Neural cell (in vitro differentiated cells): Measurements from ENCODE around the gene ZNF555. TPM values are rescaled to one million over a fixed set of nuclear protein-coding genes. Genes with fewer than 3 reads are reported as not detected.

Source experiments
- H2AFZ ChIP-seq: fragments of 200-600, 300-800 bp; sonication (generic), shearing (Covaris generic); 2 replicates; pipeline ENCODE4 v1.6.0; 2014; ENCODE audit warnings: low read depth, mild to moderate bottlenecking, antibody characterized with exemption, low read length, moderate library complexity
- H3F3A ChIP-seq: fragments of 200-600 bp; shearing (Covaris generic); 2 replicates; pipeline ENCODE4 v1.6.1; 2016; ENCODE audit warnings: mild to moderate bottlenecking, moderate library complexity, mixed read lengths, antibody characterized with exemption, low read length; ENCODE audit not compliant: insufficient read depth, poor library complexity, severe bottlenecking
- H3K27ac ChIP-seq: fragments of 200-600, 300-800 bp; sonication (generic), shearing (Covaris generic); 2 replicates; pipeline ENCODE4 v1.5.1; 2014; ENCODE audit warnings: mild to moderate bottlenecking, low read length, moderate library complexity
- H3K27me3 ChIP-seq: fragments of 300-800, 200-600 bp; sonication (generic), shearing (Covaris generic); 2 replicates; pipeline ENCODE4 v1.6.0; 2014; ENCODE audit warnings: mild to moderate bottlenecking, low read depth, low read length, moderate library complexity; ENCODE audit not compliant: insufficient read depth
- H3K36me3 ChIP-seq: fragments of 300-800, 200-600 bp; sonication (generic), shearing (Covaris generic); 2 replicates; pipeline ENCODE4 v1.5.1; 2014; ENCODE audit warnings: mild to moderate bottlenecking, antibody characterized with exemption, low read length, moderate library complexity; ENCODE audit not compliant: insufficient read depth
- H3K4me2 ChIP-seq: fragments of 300-800, 200-600 bp; sonication (generic), shearing (Covaris generic); 2 replicates; pipeline ENCODE4 v1.6.0; 2014; ENCODE audit warnings: mild to moderate bottlenecking, low read length
- H3K4me3 ChIP-seq: fragments of 300-800, 200-600 bp; sonication (generic), shearing (Covaris generic); 2 replicates; pipeline ENCODE4 v1.5.1; 2014; ENCODE audit warnings: mild to moderate bottlenecking, low read length, moderate library complexity
- H3K79me2 ChIP-seq: fragments of 200-600 bp; shearing (Covaris generic); replicated peaks from 2 replicates; pipeline ENCODE4 v1.6.0; 2014; ENCODE audit warnings: mild to moderate bottlenecking, low read length, moderate library complexity; ENCODE audit not compliant: insufficient read depth
- H3K9ac ChIP-seq: fragments of 300-800, 200-600 bp; sonication (generic), shearing (Covaris generic); 2 replicates; pipeline ENCODE4 v1.6.1; 2016; ENCODE audit warnings: mild to moderate bottlenecking, low read length, mixed read lengths
- H3K9me2 ChIP-seq: fragments of 200-600 bp; shearing (Covaris generic); 2 replicates; pipeline ENCODE4 v1.6.1; 2016; ENCODE audit warnings: mild to moderate bottlenecking, low read length, mixed read lengths; ENCODE audit not compliant: insufficient read depth
- H3K9me3 ChIP-seq: fragments of 200-600, 300-800 bp; sonication (generic), shearing (Covaris generic); 2 replicates; pipeline ENCODE4 v1.6.1; 2016; ENCODE audit warnings: mild to moderate bottlenecking, mixed run types, low read length, moderate library complexity, mixed read lengths
- H4K20me1 ChIP-seq: fragments of 200-600 bp; shearing (Covaris generic); 2 replicates; pipeline ENCODE4 v1.6.1; 2016; ENCODE audit warnings: mild to moderate bottlenecking, mixed run types; ENCODE audit not compliant: insufficient read depth
- EP300 ChIP-seq: fragments of 450-650 bp; conservative IDR thresholded peaks from 2 replicates; pipeline ENCODE4 v1.6.1; 2014; ENCODE audit warnings: antibody characterized with exemption, mild to moderate bottlenecking, moderate library complexity; ENCODE audit not compliant: poor library complexity, severe bottlenecking
- EZH2 ChIP-seq: fragments of 200-600, 300-800 bp; shearing (Covaris generic), sonication (generic); IDR thresholded peaks from 2 replicates; pipeline ENCODE4 v1.6.1; 2014; ENCODE audit warnings: antibody characterized with exemption, low read length, borderline replicate concordance, mild to moderate bottlenecking; ENCODE audit not compliant: insufficient read depth, poor library complexity, severe bottlenecking
- MXI1 ChIP-seq: fragments of 450-650 bp; conservative IDR thresholded peaks from 2 replicates; pipeline ENCODE4 v1.6.1; 2014; ENCODE audit warnings: antibody characterized with exemption, mild to moderate bottlenecking; ENCODE audit not compliant: poor library complexity, severe bottlenecking
- POLR2AphosphoS5 ChIP-seq: IDR thresholded peaks from 2 replicates; pipeline ENCODE4 v1.6.1; 2012
- RAD21 ChIP-seq: fragments of 450-650 bp; conservative IDR thresholded peaks from 2 replicates; pipeline ENCODE4 v1.6.1; 2014; ENCODE audit warnings: antibody characterized with exemption, mild to moderate bottlenecking, moderate library complexity
- SMC3 ChIP-seq: fragments of 450-650 bp; conservative IDR thresholded peaks from 2 replicates; pipeline ENCODE4 v1.6.1; 2014; ENCODE audit warnings: antibody characterized with exemption, mild to moderate bottlenecking, moderate library complexity; ENCODE audit not compliant: poor library complexity
- TAF1 ChIP-seq: IDR thresholded peaks from 2 replicates; pipeline ENCODE4 v1.6.1; 2012; ENCODE audit warnings: low read depth
- polyA plus RNA-seq: library from polyadenylated mRNA; depleted of rRNA; stranded (reverse); fragments of >200 nt; gene quantifications from 2 replicates; pipeline ENCODE4 v1.2.3, GENCODE V29; 2014
- TF ChIP-seq, protein P1 (sequence below): IDR thresholded peaks from 2 replicates; pipeline ENCODE4 v1.6.1; 2012; ENCODE audit warnings: borderline replicate concordance
- TF ChIP-seq, protein P2 (sequence below): fragments of 450-650 bp; IDR thresholded peaks from 2 replicates; pipeline ENCODE4 v1.5.1; 2014; ENCODE audit warnings: antibody characterized with exemption, mild to moderate bottlenecking, moderate library complexity; ENCODE audit not compliant: poor library complexity, severe bottlenecking

The ZNF555 gene
- polyA plus RNA-seq, 1 donor from 2014 or later: 6.5 TPM

DNA sequence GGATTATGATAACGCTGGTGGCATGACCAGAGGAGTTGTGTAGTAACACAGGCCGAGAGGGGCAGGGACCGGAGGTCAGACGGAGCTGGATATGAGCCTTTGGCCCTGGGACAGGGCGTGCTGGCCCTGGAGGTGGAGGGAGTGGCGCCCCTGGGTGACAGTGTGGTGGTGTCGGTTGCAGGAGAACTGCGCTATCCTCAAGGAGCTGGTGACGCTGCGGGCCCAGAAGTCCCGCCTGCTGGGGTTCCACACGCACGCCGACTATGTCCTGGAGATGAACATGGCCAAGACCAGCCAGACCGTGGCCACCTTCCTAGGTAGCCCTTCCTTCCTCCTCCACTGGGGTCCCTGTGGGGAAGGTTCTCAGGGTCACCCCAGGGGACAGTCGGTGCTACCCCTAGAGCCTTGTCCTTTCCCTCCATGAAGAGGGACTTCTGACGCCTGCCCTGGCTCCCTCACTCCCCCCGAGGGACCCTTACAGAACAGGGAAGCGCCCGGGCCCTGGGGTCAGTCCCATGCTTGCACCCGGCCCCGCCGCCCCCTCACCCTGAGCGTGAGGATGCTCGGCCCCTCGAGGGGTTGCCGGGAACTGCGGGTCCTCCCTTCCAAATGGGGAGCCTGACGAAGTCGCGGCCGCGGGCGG lies 34.4 kb upstream of the ZNF555 start:
- H3F3A ChIP-seq: no peaks in the 10 kb centered on the region
- no peaks in the 10 kb centered on the region for H3K27me3 ChIP-seq
- H4K20me1 ChIP-seq: no peaks in the 10 kb centered on the region
- no peak overlapping the region for H3K27ac ChIP-seq
- H3K9ac ChIP-seq: no peak overlapping the region
- no peak overlapping the region for H2AFZ ChIP-seq
- H3K4me3 ChIP-seq: no peak overlapping the region
- H3K9me3 ChIP-seq: no peaks in the 10 kb centered on the region
- no peaks in the 10 kb centered on the region for H3K9me2 ChIP-seq
- H3K36me3 ChIP-seq: no peaks in the 10 kb centered on the region
- no peaks in the 10 kb centered on the region for H3K79me2 ChIP-seq
- H3K4me2 ChIP-seq: no peak overlapping the region
- TF ChIP-seq POLR2AphosphoS5 (no peak), SMC3 (no peak), TAF1 (no peak)

DNA sequence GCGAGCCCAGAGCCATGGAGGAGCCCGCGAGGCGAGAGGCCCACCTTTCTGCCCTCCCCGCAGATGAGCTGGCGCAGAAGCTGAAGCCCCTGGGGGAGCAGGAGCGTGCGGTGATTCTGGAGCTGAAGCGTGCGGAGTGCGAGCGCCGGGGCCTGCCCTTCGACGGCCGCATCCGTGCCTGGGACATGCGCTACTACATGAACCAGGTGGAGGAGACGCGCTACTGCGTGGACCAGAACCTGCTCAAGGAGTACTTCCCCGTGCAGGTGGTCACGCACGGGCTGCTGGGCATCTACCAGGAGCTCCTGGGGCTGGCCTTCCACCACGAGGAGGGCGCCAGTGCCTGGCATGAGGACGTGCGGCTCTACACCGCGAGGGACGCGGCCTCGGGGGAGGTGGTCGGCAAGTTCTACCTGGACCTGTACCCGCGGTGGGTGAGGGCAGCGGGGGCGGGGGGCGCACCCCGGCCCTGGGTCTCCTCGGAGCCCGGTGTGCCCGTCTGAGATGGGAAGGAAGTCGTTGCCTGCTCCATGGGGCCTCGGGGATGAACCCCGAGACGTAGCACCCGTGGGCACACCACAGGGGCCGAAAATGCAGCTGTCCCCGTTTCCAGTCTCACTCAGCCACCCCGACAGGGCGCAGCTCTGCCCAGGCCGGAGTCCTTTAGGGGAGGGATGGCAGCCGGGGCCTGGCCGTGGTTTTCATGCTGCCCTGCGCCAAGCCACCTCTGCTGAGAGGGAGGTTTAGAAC lies 33.7 kb upstream of the ZNF555 start:
- H2AFZ ChIP-seq: no peak overlapping the region
- H3K4me3 ChIP-seq: no peak overlapping the region
- no peak for TF ChIP-seq EZH2
- TF ChIP-seq, protein P1, sequence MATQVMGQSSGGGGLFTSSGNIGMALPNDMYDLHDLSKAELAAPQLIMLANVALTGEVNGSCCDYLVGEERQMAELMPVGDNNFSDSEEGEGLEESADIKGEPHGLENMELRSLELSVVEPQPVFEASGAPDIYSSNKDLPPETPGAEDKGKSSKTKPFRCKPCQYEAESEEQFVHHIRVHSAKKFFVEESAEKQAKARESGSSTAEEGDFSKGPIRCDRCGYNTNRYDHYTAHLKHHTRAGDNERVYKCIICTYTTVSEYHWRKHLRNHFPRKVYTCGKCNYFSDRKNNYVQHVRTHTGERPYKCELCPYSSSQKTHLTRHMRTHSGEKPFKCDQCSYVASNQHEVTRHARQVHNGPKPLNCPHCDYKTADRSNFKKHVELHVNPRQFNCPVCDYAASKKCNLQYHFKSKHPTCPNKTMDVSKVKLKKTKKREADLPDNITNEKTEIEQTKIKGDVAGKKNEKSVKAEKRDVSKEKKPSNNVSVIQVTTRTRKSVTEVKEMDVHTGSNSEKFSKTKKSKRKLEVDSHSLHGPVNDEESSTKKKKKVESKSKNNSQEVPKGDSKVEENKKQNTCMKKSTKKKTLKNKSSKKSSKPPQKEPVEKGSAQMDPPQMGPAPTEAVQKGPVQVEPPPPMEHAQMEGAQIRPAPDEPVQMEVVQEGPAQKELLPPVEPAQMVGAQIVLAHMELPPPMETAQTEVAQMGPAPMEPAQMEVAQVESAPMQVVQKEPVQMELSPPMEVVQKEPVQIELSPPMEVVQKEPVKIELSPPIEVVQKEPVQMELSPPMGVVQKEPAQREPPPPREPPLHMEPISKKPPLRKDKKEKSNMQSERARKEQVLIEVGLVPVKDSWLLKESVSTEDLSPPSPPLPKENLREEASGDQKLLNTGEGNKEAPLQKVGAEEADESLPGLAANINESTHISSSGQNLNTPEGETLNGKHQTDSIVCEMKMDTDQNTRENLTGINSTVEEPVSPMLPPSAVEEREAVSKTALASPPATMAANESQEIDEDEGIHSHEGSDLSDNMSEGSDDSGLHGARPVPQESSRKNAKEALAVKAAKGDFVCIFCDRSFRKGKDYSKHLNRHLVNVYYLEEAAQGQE: no peak
- no peak for TF ChIP-seq MXI1
- TF ChIP-seq, protein P2, sequence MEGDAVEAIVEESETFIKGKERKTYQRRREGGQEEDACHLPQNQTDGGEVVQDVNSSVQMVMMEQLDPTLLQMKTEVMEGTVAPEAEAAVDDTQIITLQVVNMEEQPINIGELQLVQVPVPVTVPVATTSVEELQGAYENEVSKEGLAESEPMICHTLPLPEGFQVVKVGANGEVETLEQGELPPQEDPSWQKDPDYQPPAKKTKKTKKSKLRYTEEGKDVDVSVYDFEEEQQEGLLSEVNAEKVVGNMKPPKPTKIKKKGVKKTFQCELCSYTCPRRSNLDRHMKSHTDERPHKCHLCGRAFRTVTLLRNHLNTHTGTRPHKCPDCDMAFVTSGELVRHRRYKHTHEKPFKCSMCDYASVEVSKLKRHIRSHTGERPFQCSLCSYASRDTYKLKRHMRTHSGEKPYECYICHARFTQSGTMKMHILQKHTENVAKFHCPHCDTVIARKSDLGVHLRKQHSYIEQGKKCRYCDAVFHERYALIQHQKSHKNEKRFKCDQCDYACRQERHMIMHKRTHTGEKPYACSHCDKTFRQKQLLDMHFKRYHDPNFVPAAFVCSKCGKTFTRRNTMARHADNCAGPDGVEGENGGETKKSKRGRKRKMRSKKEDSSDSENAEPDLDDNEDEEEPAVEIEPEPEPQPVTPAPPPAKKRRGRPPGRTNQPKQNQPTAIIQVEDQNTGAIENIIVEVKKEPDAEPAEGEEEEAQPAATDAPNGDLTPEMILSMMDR: no peak
- TF ChIP-seq POLR2AphosphoS5: no peak
- TF ChIP-seq TAF1: no peak
- TF ChIP-seq EP300: no peak
- no peak for TF ChIP-seq RAD21
- no peak for TF ChIP-seq SMC3
- no peak overlapping the region for H3K9ac ChIP-seq
- H3K36me3 ChIP-seq: no peaks in the 10 kb centered on the region
- H3K27ac ChIP-seq: no peak overlapping the region
- H3K9me3 ChIP-seq: no peaks in the 10 kb centered on the region
- H3K9me2 ChIP-seq: no peaks in the 10 kb centered on the region
- H3K4me2 ChIP-seq: no peak overlapping the region
- no peaks in the 10 kb centered on the region for H3F3A ChIP-seq
- no peaks in the 10 kb centered on the region for H3K79me2 ChIP-seq
- H3K27me3 ChIP-seq: no peaks in the 10 kb centered on the region
- H4K20me1 ChIP-seq: no peaks in the 10 kb centered on the region
